A673 (cell line): ENCODE results near the gene RAB23.

Experiments
- EZH2 ChIP-seq: fragments of 200-600 bp; sonication (generic); IDR thresholded peaks from 2 replicates; pipeline ENCODE4 v1.6.1; 2017; ENCODE audit warnings: borderline replicate concordance, low read depth, mild to moderate bottlenecking, mixed read lengths, antibody characterized with exemption, low read length; ENCODE audit not compliant: poor library complexity, severe bottlenecking
- TF ChIP-seq, protein P1 (sequence below): fragments of 300-800, 200-600 bp; sonication (generic); conservative IDR thresholded peaks from 2 replicates; pipeline ENCODE4 v1.5.1; 2017; ENCODE audit warnings: low read depth, mild to moderate bottlenecking, antibody characterized with exemption, low read length, moderate library complexity, mixed read lengths

DNA sequence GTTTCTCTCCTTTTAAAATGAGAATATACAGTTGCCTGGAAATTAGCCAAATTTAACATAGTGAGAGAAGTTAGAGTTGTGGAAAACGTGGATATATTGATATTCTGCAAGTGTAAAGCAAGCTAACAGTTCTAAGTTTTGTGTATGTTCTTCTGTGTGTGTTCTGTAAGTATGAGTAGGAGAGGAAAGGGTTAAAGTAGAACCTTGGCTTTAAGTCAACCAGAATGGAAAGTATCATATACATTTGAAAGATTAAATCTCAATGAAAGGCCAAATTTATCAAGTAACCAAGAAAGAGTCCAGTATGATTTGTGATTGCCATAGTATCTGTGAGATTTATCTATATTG is 80.0 kb downstream of the RAB23 start:
- no peak for TF ChIP-seq EZH2
- TF ChIP-seq, protein P1, sequence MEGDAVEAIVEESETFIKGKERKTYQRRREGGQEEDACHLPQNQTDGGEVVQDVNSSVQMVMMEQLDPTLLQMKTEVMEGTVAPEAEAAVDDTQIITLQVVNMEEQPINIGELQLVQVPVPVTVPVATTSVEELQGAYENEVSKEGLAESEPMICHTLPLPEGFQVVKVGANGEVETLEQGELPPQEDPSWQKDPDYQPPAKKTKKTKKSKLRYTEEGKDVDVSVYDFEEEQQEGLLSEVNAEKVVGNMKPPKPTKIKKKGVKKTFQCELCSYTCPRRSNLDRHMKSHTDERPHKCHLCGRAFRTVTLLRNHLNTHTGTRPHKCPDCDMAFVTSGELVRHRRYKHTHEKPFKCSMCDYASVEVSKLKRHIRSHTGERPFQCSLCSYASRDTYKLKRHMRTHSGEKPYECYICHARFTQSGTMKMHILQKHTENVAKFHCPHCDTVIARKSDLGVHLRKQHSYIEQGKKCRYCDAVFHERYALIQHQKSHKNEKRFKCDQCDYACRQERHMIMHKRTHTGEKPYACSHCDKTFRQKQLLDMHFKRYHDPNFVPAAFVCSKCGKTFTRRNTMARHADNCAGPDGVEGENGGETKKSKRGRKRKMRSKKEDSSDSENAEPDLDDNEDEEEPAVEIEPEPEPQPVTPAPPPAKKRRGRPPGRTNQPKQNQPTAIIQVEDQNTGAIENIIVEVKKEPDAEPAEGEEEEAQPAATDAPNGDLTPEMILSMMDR: no peak
